Vagina (tissue), 2 donors: ENCODE results near the gene RBM4. TPM values are rescaled to one million over a fixed set of nuclear protein-coding genes. Genes with fewer than 3 reads are reported as not detected.

Experiments
- DNase-seq, 2 donors: peaks; one replicate each; pipeline ENCODE4 v3.0.0-alpha.2; 2017; ENCODE audit errors: extremely low spot score in 2 of 2
- H3K27ac ChIP-seq: fragments of 200-600 bp; sonication (generic); one replicate; pipeline ENCODE4 v1.5.1; 2019
- H3K27me3 ChIP-seq: fragments of 200-600 bp; sonication (generic); one replicate; pipeline ENCODE4 v1.5.1; 2019
- H3K36me3 ChIP-seq, 2 donors: fragments of 200-600 bp; sonication (generic); one replicate each; pipeline ENCODE4 v1.5.1; 2017 to 2019
- H3K4me1 ChIP-seq: fragments of 200-600 bp; sonication (generic); one replicate; pipeline ENCODE4 v1.5.1; 2019
- H3K4me3 ChIP-seq, 2 donors: fragments of 200-600 bp; sonication (generic); 1 replicate in 1 of 2; 2 replicates in 1 of 2; pipeline ENCODE4 v1.5.1; 2016 to 2019
- H3K9me3 ChIP-seq: fragments of 200-600 bp; sonication (generic); one replicate; pipeline ENCODE4 v1.5.1; 2019
- CTCF ChIP-seq, 3 experiments: fragments of 450-650 bp in 2 of 3; fragments of 200-600 bp in 1 of 3; sonication (generic) in 1 of 3; IDR thresholded peaks; one replicate each; pipeline ENCODE4 v1.5.1; 2017 to 2019; ENCODE audit warnings: antibody characterized with exemption in 3 of 3, mild to moderate bottlenecking in 2 of 3, moderate library complexity in 2 of 3
- POLR2A ChIP-seq, 2 donors: fragments of 450-650 bp; IDR thresholded peaks; one replicate each; pipeline ENCODE4 v1.6.1; 2017; ENCODE audit warnings: antibody characterized with exemption in 2 of 2, mild to moderate bottlenecking in 2 of 2, moderate library complexity in 2 of 2
- POLR2AphosphoS5 ChIP-seq, 2 donors: sonication (generic); formaldehyde crosslinking; IDR thresholded peaks; one replicate each; pipeline ENCODE4 v1.9.0; 2017; ENCODE audit warnings: antibody characterized with exemption in 2 of 2, mild to moderate bottlenecking in 2 of 2, low read depth in 1 of 2; ENCODE audit not compliant: insufficient read depth in 1 of 2
- intact Hi-C: fragments of 100-400 bp; cut with DNase I; formaldehyde crosslinking; loops from one replicate; pipeline ENCODE4 v1.15.1; 2023
- total RNA-seq: library from RNA; depleted of rRNA; stranded (reverse); fragments of >200 nt; gene quantifications from one replicate; pipeline ENCODE4 v1.2.3, GENCODE V29; 2016

The RBM4 gene
- total RNA-seq, 1 donor from 2014 or later: 61.1 TPM

- peaks cover 19% of the 10 kb centered on the region for H3K4me1 ChIP-seq
- H3K9me3 ChIP-seq: no peaks in the 10 kb centered on the region
- TF ChIP-seq CTCF (IDR thresholded peaks at IDR 0.05): no peak
- TF ChIP-seq POLR2AphosphoS5 (IDR thresholded peaks at IDR 0.05; ENCODE audit: insufficient read depth in 1 of 2, low read depth in 1 of 2): no peak
- TF ChIP-seq POLR2A (IDR thresholded peaks at IDR 0.05): no peak
- peaks cover 0 to 8% of the 10 kb centered on the region in 2 donors for H3K36me3 ChIP-seq
- H3K27me3 ChIP-seq: no peaks in the 10 kb centered on the region
- no peak for DNase-seq
- intact Hi-C loops: no loop called here
- H3K4me3 ChIP-seq: no peak overlapping the region
- no peak overlapping the region for H3K27ac ChIP-seq
Measured at GRCh38 chr11:66609721-66610617, 28.5 kb upstream of the RBM4 start.

GRCh38 chr11:66612458-66612857 is 26.0 kb upstream of the RBM4 start:
- TF ChIP-seq POLR2AphosphoS5 (IDR thresholded peaks at IDR 0.05; ENCODE audit: insufficient read depth in 1 of 2, low read depth in 1 of 2) (no peak), CTCF (IDR thresholded peaks at IDR 0.05) (no peak), POLR2A (IDR thresholded peaks at IDR 0.05) (no peak)
- Histone ChIP-seq H3K27ac (no peak overlapping the region), H3K4me1 (peaks cover 22% of the 10 kb centered on the region), H3K27me3 (no peaks in the 10 kb centered on the region), H3K9me3 (no peaks in the 10 kb centered on the region), H3K4me3 (no peak overlapping the region), H3K36me3 (no peaks in the 10 kb centered on the region)
- DNase-seq: no peak
- intact Hi-C loops: no loop called here

- Histone ChIP-seq H3K9me3 (no peaks in the 10 kb centered on the region), H3K36me3 (no peaks in the 10 kb centered on the region), H3K4me3 (no peak overlapping the region), H3K27ac (no peak overlapping the region), H3K4me1 (peaks cover 28% of the 10 kb centered on the region), H3K27me3 (no peaks in the 10 kb centered on the region)
- no peak for TF ChIP-seq POLR2A (IDR thresholded peaks at IDR 0.05)
- no peak for TF ChIP-seq POLR2AphosphoS5 (IDR thresholded peaks at IDR 0.05; ENCODE audit: insufficient read depth in 1 of 2, low read depth in 1 of 2)
- TF ChIP-seq CTCF (IDR thresholded peaks at IDR 0.05): no peak
- intact Hi-C loops: no loop called here
- DNase-seq: no peak
Measured at GRCh38 chr11:66614073-66614472, 24.4 kb upstream of the RBM4 start.

GRCh38 chr11:66616379-66617154 is 21.9 kb upstream of the RBM4 start, which contains the start of gene RBM14:
Gene RBM14, plus strand, starts transcription at chr11:66616630. Its CDS starts 91 bp downstream, at chr11:66616721.
- intact Hi-C loops: no loop called here
- Histone ChIP-seq H3K36me3 (no peaks in the 10 kb centered on the region), H3K4me1 (peaks cover 51% of the 10 kb centered on the region), H3K27ac (peak within 1 kb of the TSS; percentile 94), H3K27me3 (no peaks in the 10 kb centered on the region), H3K9me3 (no peaks in the 10 kb centered on the region), H3K4me3 (peak within 1 kb of the TSS; percentile 64 to 88)
- TF ChIP-seq CTCF (IDR thresholded peaks at IDR 0.05): no peak
- TF ChIP-seq POLR2A (IDR thresholded peaks at IDR 0.05): peak; percentile 85 to 99
- peak; percentile 96 to 100 for TF ChIP-seq POLR2AphosphoS5 (IDR thresholded peaks at IDR 0.05; ENCODE audit: insufficient read depth in 1 of 2, low read depth in 1 of 2)
- DNase-seq: peak; percentile 98 to 100
